Measurements from ENCODE around the gene VAPA.
"Not testable (repeated sequence)": the region's sequence is repeated elsewhere in the genome, so short reads cannot be mapped to it uniquely, and the experiment has no call there.

Gene VAPA

GRCh38 chr18:9886005-9886348 is 27.8 kb upstream of the VAPA start:
- DNase-seq, result no peak

GRCh38 chr18:9887992-9888391 is 25.8 kb upstream of the VAPA start:
- DNase-seq, result no peak

GRCh38 chr18:9890196-9890595 is 23.6 kb upstream of the VAPA start:
- DNase-seq, result peak; percentile 50

- DNase-seq, result no peak
Measured at GRCh38 chr18:9890957-9891356, 22.9 kb upstream of the VAPA start.

- peak; percentile 29 for DNase-seq
Measured at GRCh38 chr18:9891515-9891914, 22.3 kb upstream of the VAPA start.

GRCh38 chr18:9894454-9895068 is 19.3 kb upstream of the VAPA start:
- DNase-seq, result no peak

GRCh38 chr18:9897129-9897528 is 16.7 kb upstream of the VAPA start:
- no peak for DNase-seq

GRCh38 chr18:9897787-9898291 is 16.0 kb upstream of the VAPA start:
- DNase-seq, result not testable (repeated sequence)

GRCh38 chr18:9898792-9899549 is 14.8 kb upstream of the VAPA start:
- DNase-seq, result peak; percentile 65

- not testable (repeated sequence) for DNase-seq
Measured at GRCh38 chr18:9899550-9899930, 14.3 kb upstream of the VAPA start.

GRCh38 chr18:9900699-9901098 is 13.1 kb upstream of the VAPA start:
- no peak for DNase-seq

- DNase-seq, result no peak
Measured at GRCh38 chr18:9901377-9901776, 12.4 kb upstream of the VAPA start.

- not testable (repeated sequence) for DNase-seq
Measured at GRCh38 chr18:9902264-9902663, 11.6 kb upstream of the VAPA start.

GRCh38 chr18:9902832-9903231 is 11.0 kb upstream of the VAPA start:
- no peak for DNase-seq

- DNase-seq, result no peak
Measured at GRCh38 chr18:9905401-9905922, 8.4 kb upstream of the VAPA start.

- DNase-seq, result no peak
Measured at GRCh38 chr18:9906481-9906880, 7.3 kb upstream of the VAPA start.

- no peak for DNase-seq
Measured at GRCh38 chr18:9907867-9908266, 5.9 kb upstream of the VAPA start.

- DNase-seq, result no peak
Measured at GRCh38 chr18:9910071-9910470, 3.7 kb upstream of the VAPA start.

GRCh38 chr18:9910661-9911060 is 3.2 kb upstream of the VAPA start:
- no peak for DNase-seq

GRCh38 chr18:9911226-9911625 is 2.6 kb upstream of the VAPA start:
- no peak for DNase-seq

- not testable (repeated sequence) for DNase-seq
Measured at GRCh38 chr18:9912285-9912684, 1.5 kb upstream of the VAPA start.

GRCh38 chr18:9913151-9913525 is 678 bp upstream of the VAPA start:
- DNase-seq, result no peak

GRCh38 chr18:9914334-9914583 is 443 bp downstream of the VAPA start:
- DNase-seq, result peak; percentile 37

GRCh38 chr18:9914584-9915290 is 921 bp downstream of the VAPA start:
- DNase-seq, result peak; percentile 75

Measured in fibroblast of skin of right biceps (primary cell).